Measurements from ENCODE around the gene SH3BP2.
A peak's percentile ranks its signal among the peaks of the same experiment; 100 is the strongest.

The SH3BP2 gene

GRCh38 chr4:2834001-2834921, 41.4 kb downstream of the SH3BP2 start:
- no peak for DNase-seq

GRCh38 chr4:2835978-2836377, 43.1 kb downstream of the SH3BP2 start:
- no peak for DNase-seq

GRCh38 chr4:2836391-2836859, 43.5 kb downstream of the SH3BP2 start:
- no peak for DNase-seq

- no peak for DNase-seq
Observed at GRCh38 chr4:2837110-2837903, 44.4 kb downstream of the SH3BP2 start.

GRCh38 chr4:2837904-2838496, 45.1 kb downstream of the SH3BP2 start:
- DNase-seq = peak; percentile 38 to 41

GRCh38 chr4:2839060-2839459, 46.2 kb downstream of the SH3BP2 start:
- no peak for DNase-seq

GRCh38 chr4:2842687-2843262, 49.9 kb downstream of the SH3BP2 start:
- DNase-seq = no peak

- DNase-seq = peak; percentile 96 to 99
Observed at GRCh38 chr4:2843263-2843940, 50.5 kb downstream of the SH3BP2 start, which contains the start of gene ADD1. ADD1 (plus strand) TSS chr4:2843844; CDS start chr4:2875916, 32,072 bp downstream.

GRCh38 chr4:2843941-2844584, 51.2 kb downstream of the SH3BP2 start:
- DNase-seq = no peak

- DNase-seq = no peak
Observed at GRCh38 chr4:2846172-2846571, 53.3 kb downstream of the SH3BP2 start.

- no peak for DNase-seq
Observed at GRCh38 chr4:2847302-2847871, 54.5 kb downstream of the SH3BP2 start.

GRCh38 chr4:2848449-2848848, 55.6 kb downstream of the SH3BP2 start:
- no peak for DNase-seq

- DNase-seq = no peak
Observed at GRCh38 chr4:2849267-2850152, 56.6 kb downstream of the SH3BP2 start.

- DNase-seq = no peak
Observed at GRCh38 chr4:2850966-2851798, 58.3 kb downstream of the SH3BP2 start.

GRCh38 chr4:2852481-2852921, 59.6 kb downstream of the SH3BP2 start:
- DNase-seq = no peak

GRCh38 chr4:2855584-2855983, 62.7 kb downstream of the SH3BP2 start:
- DNase-seq = no peak

GRCh38 chr4:2856266-2856665, 63.4 kb downstream of the SH3BP2 start:
- DNase-seq = no peak

GRCh38 chr4:2857349-2857927, 64.6 kb downstream of the SH3BP2 start:
- DNase-seq = no peak

Data from stimulated activated CD4-positive, alpha-beta T cell treated with anti-CD3 and anti-CD28 coated beads, Interleukin-2, amount 100 ng/mL, for 48 hours (primary cell).